GM21737 (cell line): ENCODE results near the gene CPVL.

Source experiments
- ATAC-seq: cut with Tn5 transposase; IDR thresholded peaks from one replicate; pipeline ENCODE4 v1.9.1; 2021; ENCODE audit warnings: mild to moderate bottlenecking, moderate library complexity; ENCODE audit not compliant: unreplicated experiment

Gene CPVL

GRCh38 chr7:29146057-29146706 is at the start of gene CPVL:
TSS of gene CPVL (minus strand) at chr7:29146537. CDS start at chr7:29121061, 25,476 bp downstream.
- ATAC-seq, result no peak

GRCh38 chr7:29194594-29195427 is 48.5 kb upstream of the CPVL start, which contains the start of gene CHN2:
TSS of gene CHN2 (plus strand) at chr7:29194775.
- ATAC-seq, result no peak

GRCh38 chr7:29194206-29194593 is 47.9 kb upstream of the CPVL start:
- ATAC-seq, result no peak

- ATAC-seq, result no peak
These were observed 47.2 kb upstream of the CPVL start for GRCh38 chr7:29193316-29194205.

GRCh38 chr7:29192811-29193210 is 46.5 kb upstream of the CPVL start:
- ATAC-seq, result no peak

- no peak for ATAC-seq
These were observed 46.0 kb upstream of the CPVL start for GRCh38 chr7:29192323-29192722.

GRCh38 chr7:29190349-29191045 is 44.2 kb upstream of the CPVL start:
- ATAC-seq, result no peak

- no peak for ATAC-seq
These were observed 43.4 kb upstream of the CPVL start for GRCh38 chr7:29189743-29190201.

- ATAC-seq, result no peak
These were observed 39.3 kb upstream of the CPVL start for GRCh38 chr7:29185613-29186012.

- no peak for ATAC-seq
These were observed 38.3 kb upstream of the CPVL start for GRCh38 chr7:29184599-29184998.

GRCh38 chr7:29179115-29179514 is 32.8 kb upstream of the CPVL start:
- ATAC-seq, result no peak

- no peak for ATAC-seq
These were observed 31.7 kb upstream of the CPVL start for GRCh38 chr7:29177963-29178600.

- ATAC-seq, result no peak
These were observed 27.1 kb upstream of the CPVL start for GRCh38 chr7:29173458-29173857.

GRCh38 chr7:29170781-29171180 is 24.4 kb upstream of the CPVL start:
- no peak for ATAC-seq

- ATAC-seq, result no peak
These were observed 21.4 kb upstream of the CPVL start for GRCh38 chr7:29167721-29168120.

- no peak for ATAC-seq
These were observed 17.5 kb upstream of the CPVL start for GRCh38 chr7:29163854-29164253.

- ATAC-seq, result no peak
These were observed 16.2 kb upstream of the CPVL start for GRCh38 chr7:29162577-29162976.

GRCh38 chr7:29161231-29161630 is 14.9 kb upstream of the CPVL start:
- no peak for ATAC-seq

GRCh38 chr7:29160080-29160479 is 13.7 kb upstream of the CPVL start:
- ATAC-seq, result no peak

- ATAC-seq, result no peak
These were observed 12.6 kb upstream of the CPVL start for GRCh38 chr7:29158795-29159423.
